Hepatocyte (in vitro differentiated cells): ENCODE results near the gene GDNF. TPM values are rescaled to one million over a fixed set of nuclear protein-coding genes. Genes with fewer than 3 reads are reported as not detected.
"Not testable (repeated sequence)": the region's sequence is repeated elsewhere in the genome, so short reads cannot be mapped to it uniquely, and the experiment has no call there.

ENCODE experiments used
- DNase-seq: peaks from one replicate; pipeline ENCODE4 v3.0.0-alpha.2; 2016; ENCODE audit warnings: low spot score
- H2AFZ ChIP-seq: fragments of 200-600 bp; sonication (generic); 2 replicates; pipeline ENCODE4 v1.6.0; 2016; ENCODE audit warnings: antibody characterized with exemption, mild to moderate bottlenecking
- H3K27ac ChIP-seq: fragments of 200-600 bp; sonication (generic); 2 replicates; pipeline ENCODE4 v1.5.1; 2016; ENCODE audit warnings: mild to moderate bottlenecking
- H3K27me3 ChIP-seq: fragments of 200-600 bp; sonication (generic); 2 replicates; pipeline ENCODE4 v1.6.1; 2016
- H3K36me3 ChIP-seq: fragments of 200-600 bp; sonication (generic); replicated peaks from 2 replicates; pipeline ENCODE4 v1.5.1; 2016; ENCODE audit warnings: low read depth; ENCODE audit not compliant: insufficient read depth
- H3K4me1 ChIP-seq: fragments of 200-600 bp; sonication (generic); 2 replicates; pipeline ENCODE4 v1.5.1; 2016; ENCODE audit warnings: mild to moderate bottlenecking, moderate library complexity; ENCODE audit not compliant: insufficient read depth
- H3K4me2 ChIP-seq: fragments of 200-600 bp; sonication (generic); 2 replicates; pipeline ENCODE4 v1.6.0; 2016
- H3K4me3 ChIP-seq: fragments of 200-600 bp; sonication (generic); 2 replicates; pipeline ENCODE4 v1.5.1; 2016; ENCODE audit warnings: mild to moderate bottlenecking
- H3K79me2 ChIP-seq: fragments of 200-600 bp; sonication (generic); 2 replicates; pipeline ENCODE4 v1.6.0; 2017; ENCODE audit warnings: mild to moderate bottlenecking
- H3K9me2 ChIP-seq: fragments of 200-600 bp; sonication (generic); replicated peaks from 2 replicates; pipeline ENCODE4 v1.6.0; 2017; ENCODE audit warnings: mild to moderate bottlenecking; ENCODE audit not compliant: insufficient read depth
- H3K9me3 ChIP-seq: fragments of 200-600 bp; sonication (generic); 2 replicates; pipeline ENCODE4 v1.5.1; 2016; ENCODE audit warnings: low read depth, mild to moderate bottlenecking
- H4K20me1 ChIP-seq: fragments of 200-600 bp; sonication (generic); 2 replicates; pipeline ENCODE4 v1.6.0; 2016; ENCODE audit warnings: mild to moderate bottlenecking; ENCODE audit not compliant: insufficient read depth, poor library complexity, severe bottlenecking
- EZH2 ChIP-seq: fragments of 200-600 bp; sonication (generic); IDR thresholded peaks from 2 replicates; pipeline ENCODE4 v1.6.1; 2016; ENCODE audit warnings: antibody characterized with exemption, mild to moderate bottlenecking, borderline replicate concordance
- EZH2phosphoT487 ChIP-seq: fragments of 200-600 bp; sonication (generic); IDR thresholded peaks from one replicate; pipeline ENCODE4 v1.6.1; 2018; ENCODE audit warnings: antibody characterized with exemption, mild to moderate bottlenecking, low read depth, moderate library complexity; ENCODE audit not compliant: unreplicated experiment, severe bottlenecking
- WGBS: methylation state at CpG from one replicate; pipeline ENCODE4 v1.1.6; 2016; ENCODE audit warnings: low lambda C conversion rate; ENCODE audit errors: missing lambda C conversion rate; 5-methylcytosine and 5-hydroxymethylcytosine counted together
- polyA plus RNA-seq: library from polyadenylated mRNA; unstranded; fragments of >200 nt; fragmentation: Nextera tagmentation; extraction: Ambion mirVana; gene quantifications from 2 replicates; pipeline ENCODE4 v1.2.1, GENCODE V29; 2016
- total RNA-seq: library from RNA; depleted of rRNA; stranded (reverse); fragments of >200 nt; gene quantifications from 2 replicates; pipeline ENCODE4 v1.2.3, GENCODE V29; 2014
- TF ChIP-seq, protein P1 (sequence below): fragments of 200-600 bp; sonication (generic); IDR thresholded peaks from 2 replicates; pipeline ENCODE4 v1.5.1; 2016; ENCODE audit warnings: antibody characterized with exemption, mild to moderate bottlenecking; ENCODE audit not compliant: poor library complexity

Gene GDNF
- total and polyA plus RNA-seq, 2 experiments from 2014 or later: 0.19 to 1.1 TPM

DNA sequence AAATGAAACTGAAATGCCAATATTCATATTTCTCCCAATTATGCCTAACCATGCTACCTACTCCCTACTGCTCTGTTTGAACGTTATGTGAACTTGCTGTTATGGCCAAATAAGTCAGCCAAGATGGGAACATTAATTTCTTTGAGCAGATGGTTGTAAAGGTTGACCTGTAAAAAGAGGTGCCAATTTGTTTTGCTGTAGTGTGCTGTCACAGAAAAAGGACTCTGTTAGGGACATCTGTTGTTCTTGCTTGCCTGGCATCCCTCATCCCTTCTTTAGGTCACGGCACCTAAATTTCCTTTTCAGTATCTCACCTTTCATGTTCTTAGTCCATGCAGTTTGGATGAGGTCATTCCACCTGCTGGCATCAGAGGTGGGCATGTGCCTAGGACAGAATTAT lies 35.4 kb downstream of the GDNF start:
- WGBS: 89% methylated on average over 2 of the region's 2 CpGs
- no peaks in the 10 kb centered on the region for H3K9me3 ChIP-seq
- H3K4me1 ChIP-seq: no peaks in the 10 kb centered on the region
- no peaks in the 10 kb centered on the region for H3K27me3 ChIP-seq
- no peaks in the 10 kb centered on the region for H3K9me2 ChIP-seq
- no peaks in the 10 kb centered on the region for H4K20me1 ChIP-seq
- no peak overlapping the region for H3K4me3 ChIP-seq
- H3K79me2 ChIP-seq: no peaks in the 10 kb centered on the region
- H3K27ac ChIP-seq: no peak overlapping the region
- TF ChIP-seq EZH2phosphoT487 (no peak), EZH2 (no peak)
- TF ChIP-seq, protein P1, sequence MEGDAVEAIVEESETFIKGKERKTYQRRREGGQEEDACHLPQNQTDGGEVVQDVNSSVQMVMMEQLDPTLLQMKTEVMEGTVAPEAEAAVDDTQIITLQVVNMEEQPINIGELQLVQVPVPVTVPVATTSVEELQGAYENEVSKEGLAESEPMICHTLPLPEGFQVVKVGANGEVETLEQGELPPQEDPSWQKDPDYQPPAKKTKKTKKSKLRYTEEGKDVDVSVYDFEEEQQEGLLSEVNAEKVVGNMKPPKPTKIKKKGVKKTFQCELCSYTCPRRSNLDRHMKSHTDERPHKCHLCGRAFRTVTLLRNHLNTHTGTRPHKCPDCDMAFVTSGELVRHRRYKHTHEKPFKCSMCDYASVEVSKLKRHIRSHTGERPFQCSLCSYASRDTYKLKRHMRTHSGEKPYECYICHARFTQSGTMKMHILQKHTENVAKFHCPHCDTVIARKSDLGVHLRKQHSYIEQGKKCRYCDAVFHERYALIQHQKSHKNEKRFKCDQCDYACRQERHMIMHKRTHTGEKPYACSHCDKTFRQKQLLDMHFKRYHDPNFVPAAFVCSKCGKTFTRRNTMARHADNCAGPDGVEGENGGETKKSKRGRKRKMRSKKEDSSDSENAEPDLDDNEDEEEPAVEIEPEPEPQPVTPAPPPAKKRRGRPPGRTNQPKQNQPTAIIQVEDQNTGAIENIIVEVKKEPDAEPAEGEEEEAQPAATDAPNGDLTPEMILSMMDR: no peak
- no peak overlapping the region for H2AFZ ChIP-seq
- no peak overlapping the region for H3K4me2 ChIP-seq
- DNase-seq: no peak
- H3K36me3 ChIP-seq: no peaks in the 10 kb centered on the region

DNA sequence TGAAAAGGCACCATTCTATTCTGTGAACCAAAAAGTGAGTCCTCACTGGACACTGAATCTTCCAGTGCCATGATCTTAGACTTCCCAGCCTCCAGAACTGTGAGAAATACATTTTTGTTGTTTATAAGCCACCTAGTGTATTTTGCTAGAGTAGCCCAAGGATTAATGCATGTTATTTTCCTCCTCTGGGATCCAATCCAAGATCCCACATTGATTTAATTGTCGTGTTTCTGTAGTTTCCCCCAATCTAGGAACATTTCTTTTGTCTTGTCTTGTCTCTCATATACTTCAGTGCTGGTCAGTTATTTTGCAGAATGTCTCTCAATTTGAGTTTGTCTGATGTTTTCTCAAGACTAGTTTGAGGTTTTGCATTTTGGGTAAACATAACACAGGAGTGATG lies 36.4 kb downstream of the GDNF start:
- H3K4me2 ChIP-seq: no peak overlapping the region
- H2AFZ ChIP-seq: no peak overlapping the region
- H3K36me3 ChIP-seq: no peaks in the 10 kb centered on the region
- no peak overlapping the region for H3K27ac ChIP-seq
- no peaks in the 10 kb centered on the region for H3K79me2 ChIP-seq
- no peaks in the 10 kb centered on the region for H3K9me3 ChIP-seq
- no peak for TF ChIP-seq EZH2phosphoT487
- TF ChIP-seq, protein P1: no peak
- TF ChIP-seq EZH2: no peak
- no peak for DNase-seq
- no peaks in the 10 kb centered on the region for H3K9me2 ChIP-seq
- no peaks in the 10 kb centered on the region for H4K20me1 ChIP-seq
- no peak overlapping the region for H3K4me3 ChIP-seq
- H3K27me3 ChIP-seq: no peaks in the 10 kb centered on the region
- no peaks in the 10 kb centered on the region for H3K4me1 ChIP-seq
- 85% methylated on average over 1 of the region's 1 CpG for WGBS

DNA sequence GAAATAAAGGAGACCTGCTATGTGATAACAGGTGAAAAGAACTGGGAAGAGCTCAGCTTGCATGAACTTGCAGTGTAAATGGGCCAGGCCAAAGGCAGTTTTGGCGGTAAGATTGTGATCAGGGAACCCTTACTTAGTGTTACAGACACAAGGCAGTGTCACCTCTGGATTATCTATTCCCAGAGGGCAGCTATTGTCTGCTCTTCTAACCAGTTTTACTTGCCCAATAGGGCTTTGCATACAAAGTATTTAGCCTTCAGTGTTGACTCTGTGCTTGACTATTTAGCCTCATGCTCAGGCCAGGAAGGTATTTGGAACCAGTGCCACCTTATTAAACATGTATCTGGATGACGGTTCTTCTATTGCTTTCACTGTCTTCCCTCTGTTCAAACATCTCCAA lies 38.3 kb downstream of the GDNF start:
- Histone ChIP-seq H3K9me2 (no peaks in the 10 kb centered on the region), H3K4me3 (no peak overlapping the region), H3K27me3 (no peaks in the 10 kb centered on the region), H4K20me1 (no peaks in the 10 kb centered on the region), H3K4me1 (no peaks in the 10 kb centered on the region), H3K27ac (no peak overlapping the region), H3K9me3 (no peaks in the 10 kb centered on the region), H3K36me3 (no peaks in the 10 kb centered on the region), H3K4me2 (no peak overlapping the region), H3K79me2 (no peaks in the 10 kb centered on the region), H2AFZ (no peak overlapping the region)
- TF ChIP-seq, protein P1: no peak
- no peak for TF ChIP-seq EZH2phosphoT487
- no peak for TF ChIP-seq EZH2
- no peak for DNase-seq
- 68% methylated on average over 2 of the region's 2 CpGs for WGBS

DNA sequence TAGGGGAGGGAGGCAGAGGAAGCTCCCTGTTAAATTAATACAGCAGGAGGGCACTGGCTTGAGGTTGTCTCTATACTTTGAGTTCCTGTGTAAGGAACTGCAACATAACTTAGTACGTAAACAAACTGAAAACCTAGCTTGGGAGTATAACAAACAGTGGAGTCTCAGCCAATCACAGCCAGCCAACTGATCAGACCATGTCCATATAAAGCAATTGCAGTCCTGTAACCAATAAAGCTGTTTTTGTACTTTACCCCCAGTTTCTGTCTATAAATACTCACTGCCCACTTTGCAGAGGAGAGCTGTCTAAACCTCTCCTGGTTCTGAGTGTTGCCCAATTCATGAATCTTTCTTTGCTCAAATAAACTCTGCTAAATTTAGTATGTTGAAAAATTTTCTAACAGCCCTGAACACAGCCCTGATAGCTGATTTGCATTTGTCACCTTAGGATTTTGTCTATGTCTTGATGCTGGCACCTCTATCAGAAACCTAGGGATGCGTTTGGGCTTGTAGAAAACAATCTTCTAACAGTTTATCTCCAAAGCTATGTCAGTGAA lies 39.9 kb downstream of the GDNF start:
- Histone ChIP-seq H3K27me3 (no peaks in the 10 kb centered on the region), H3K4me1 (no peaks in the 10 kb centered on the region), H3K4me2 (no peak overlapping the region), H4K20me1 (no peaks in the 10 kb centered on the region), H3K9me3 (no peaks in the 10 kb centered on the region), H3K27ac (no peak overlapping the region), H3K79me2 (no peaks in the 10 kb centered on the region), H3K9me2 (no peaks in the 10 kb centered on the region), H3K36me3 (no peaks in the 10 kb centered on the region), H3K4me3 (no peak overlapping the region), H2AFZ (no peak overlapping the region)
- WGBS: 79% methylated on average over 2 of the region's 2 CpGs
- DNase-seq: no peak
- TF ChIP-seq EZH2phosphoT487 (no peak), EZH2 (no peak)
- TF ChIP-seq, protein P1: no peak

DNA sequence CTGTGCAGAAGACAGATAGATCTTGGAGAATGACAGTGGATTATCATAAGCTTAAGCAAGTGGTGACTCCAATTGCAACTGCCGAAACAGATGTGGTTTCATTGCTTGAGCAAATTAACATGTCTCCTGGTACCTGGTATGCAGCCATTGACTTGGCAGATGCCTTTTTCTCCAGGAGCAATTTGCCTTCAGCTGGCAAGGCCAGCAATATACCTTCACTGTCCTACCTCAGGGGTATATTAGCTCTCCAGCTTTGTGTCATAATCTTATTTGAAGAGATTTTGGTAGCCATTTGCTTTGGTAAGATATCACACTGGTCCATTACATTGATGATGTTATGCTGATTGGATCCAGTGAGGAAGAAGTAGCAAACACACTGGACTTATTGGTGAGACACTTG lies 43.4 kb downstream of the GDNF start:
- WGBS: 96% methylated on average over 1 of the region's 1 CpG
- not testable (repeated sequence) for H3K4me3 ChIP-seq

More for the DNA sequence above, 43.4 kb downstream of the GDNF start:
- not testable (repeated sequence) for H3K9me3 ChIP-seq, H4K20me1 ChIP-seq, H3K27ac ChIP-seq, H3K4me2 ChIP-seq, DNase-seq, H3K79me2 ChIP-seq, H3K4me1 ChIP-seq, H3K9me2 ChIP-seq, H3K36me3 ChIP-seq, H2AFZ ChIP-seq, H3K27me3 ChIP-seq
